ENCODE data around the gene IMP3.

DNA sequence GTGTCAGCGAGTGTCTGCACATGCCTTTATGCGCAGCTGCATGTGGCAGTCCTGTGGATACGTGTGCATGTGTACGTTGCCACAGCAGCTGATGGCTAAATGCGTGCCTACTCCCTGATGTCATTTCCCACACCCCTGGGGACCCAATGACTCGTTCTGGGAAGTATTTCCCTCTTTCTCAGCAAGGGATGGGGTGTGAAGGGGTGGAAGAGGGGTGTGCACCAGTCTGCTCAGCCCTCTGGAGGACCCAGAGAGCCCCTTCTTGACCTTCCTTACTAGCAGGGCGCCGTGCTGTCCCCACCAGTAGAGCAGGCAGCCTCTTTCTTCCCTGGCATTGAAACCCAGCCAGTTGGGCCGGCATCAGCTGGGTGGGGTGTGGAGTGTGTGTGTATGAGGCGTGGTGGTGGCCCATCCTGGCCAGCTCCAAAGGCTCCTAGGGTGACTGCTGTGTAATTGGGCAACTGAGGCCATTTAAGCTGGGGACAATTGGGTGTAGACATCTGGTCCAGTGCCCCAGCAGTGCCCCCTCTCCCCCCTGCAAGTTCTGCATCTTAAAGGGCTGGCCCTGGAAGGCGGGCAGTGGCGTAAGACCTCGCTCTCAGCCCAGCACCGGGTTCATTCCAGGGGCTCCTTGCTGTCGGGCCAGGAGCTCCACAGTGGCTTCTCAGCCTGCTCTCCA, 26.9 kb upstream of the IMP3 start:
- no peak for TF ChIP-seq YY1 (IDR thresholded peaks at IDR 0.05; ENCODE audit: low read depth)
- TF ChIP-seq NFIC (IDR thresholded peaks at IDR 0.05; ENCODE audit: borderline replicate concordance) = no peak
- no peak for TF ChIP-seq CTCF (IDR thresholded peaks at IDR 0.05)

Data from SK-N-SH (cell line).